Iris pigment epithelial cell (primary cell): ENCODE data around the gene TAGLN3.

Experiments
- DNase-seq: peaks from one replicate; pipeline ENCODE4 v3.0.0-alpha.2; 2011; ENCODE audit warnings: low read depth

TAGLN3 gene

GRCh38 chr3:112048911-112049310 is 50.2 kb downstream of the TAGLN3 start:
- no peak for DNase-seq

GRCh38 chr3:112053229-112053628 is 54.5 kb downstream of the TAGLN3 start:
- DNase-seq: no peak

GRCh38 chr3:112056451-112056929 is 57.8 kb downstream of the TAGLN3 start:
- DNase-seq: peak; percentile 91

- DNase-seq: no peak
Observed at GRCh38 chr3:112059497-112059896, 60.8 kb downstream of the TAGLN3 start.

GRCh38 chr3:112061152-112061551 is 62.4 kb downstream of the TAGLN3 start:
- peak; percentile 88 for DNase-seq
